ENCODE results near the gene DRC3.
"Not testable (repeated sequence)": the region's sequence is repeated elsewhere in the genome, so short reads cannot be mapped to it uniquely, and the experiment has no call there.

The DRC3 gene

DNA sequence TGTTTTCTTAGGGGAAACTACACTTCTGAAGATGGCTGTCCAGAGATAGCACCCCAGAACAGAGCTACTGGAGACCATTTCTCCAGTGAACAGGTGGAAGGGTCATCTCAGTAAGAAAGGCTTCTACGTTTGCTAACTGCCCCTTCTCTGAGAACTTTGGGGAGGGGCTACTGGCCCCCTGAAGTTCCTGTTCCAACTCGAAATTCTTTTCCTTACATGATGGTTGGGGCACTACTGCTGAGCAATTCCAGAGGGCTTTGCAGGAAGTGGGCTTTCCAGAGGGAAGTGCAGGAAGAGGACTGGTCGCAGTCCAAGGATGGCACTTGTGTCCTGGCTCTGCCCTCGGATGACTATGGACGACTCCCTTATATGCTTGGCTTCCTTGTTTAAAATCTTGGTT, 31.6 kb upstream of the DRC3 start:
- DNase-seq: no peak

DNA sequence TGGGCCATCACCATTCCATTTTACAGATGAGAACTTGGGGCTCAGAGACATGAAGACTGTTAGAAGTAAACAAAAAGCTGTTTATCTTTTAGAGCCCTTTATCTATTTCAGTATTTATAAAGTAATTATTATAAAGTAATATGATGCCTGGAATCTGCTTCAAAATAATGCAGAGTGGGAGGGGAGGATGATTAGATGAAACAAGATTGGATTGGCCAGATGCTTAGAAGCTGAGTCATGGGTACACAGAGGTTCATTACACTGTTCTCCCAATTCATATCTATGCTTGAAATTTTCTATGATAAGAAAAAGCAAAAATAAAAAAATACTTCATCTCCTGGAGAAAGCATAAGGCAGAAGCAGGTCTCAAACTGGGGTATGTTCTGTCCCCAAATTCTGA, 29.8 kb upstream of the DRC3 start:
- no peak for DNase-seq

DNA sequence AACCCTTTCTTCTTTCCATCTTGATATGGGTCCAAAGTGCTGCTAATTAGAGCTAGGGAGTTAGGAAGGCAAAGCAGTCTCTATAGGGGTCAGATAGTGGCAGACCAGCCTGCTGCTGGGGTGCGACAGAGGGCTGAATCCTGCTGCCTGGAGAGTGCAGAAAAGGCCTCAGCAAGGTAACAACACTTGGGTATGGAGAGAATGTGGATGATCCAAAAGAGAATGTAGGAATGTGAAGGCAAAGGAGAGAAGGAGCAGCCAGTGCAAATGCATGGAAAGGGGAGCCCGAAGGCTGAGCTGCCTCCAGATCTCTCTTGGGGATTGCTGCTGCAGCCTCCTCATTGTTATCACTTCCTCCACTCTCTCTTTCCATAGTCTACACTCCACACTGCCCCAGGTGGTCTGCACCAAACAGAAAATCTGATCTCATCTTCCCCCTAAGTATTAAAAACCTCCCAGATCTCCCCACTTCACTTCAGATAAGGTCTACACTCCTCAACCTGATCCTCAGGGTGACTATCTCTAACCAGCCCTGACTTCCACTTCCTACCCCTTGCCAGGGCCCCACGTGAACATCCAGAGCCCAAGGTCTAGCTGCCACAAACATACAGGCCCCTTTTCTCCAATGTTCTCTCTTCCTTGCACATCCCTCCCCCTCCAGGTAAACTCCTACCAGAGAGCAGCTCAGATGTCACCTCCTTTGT, 29.2 kb upstream of the DRC3 start:
- DNase-seq: no peak

DNA sequence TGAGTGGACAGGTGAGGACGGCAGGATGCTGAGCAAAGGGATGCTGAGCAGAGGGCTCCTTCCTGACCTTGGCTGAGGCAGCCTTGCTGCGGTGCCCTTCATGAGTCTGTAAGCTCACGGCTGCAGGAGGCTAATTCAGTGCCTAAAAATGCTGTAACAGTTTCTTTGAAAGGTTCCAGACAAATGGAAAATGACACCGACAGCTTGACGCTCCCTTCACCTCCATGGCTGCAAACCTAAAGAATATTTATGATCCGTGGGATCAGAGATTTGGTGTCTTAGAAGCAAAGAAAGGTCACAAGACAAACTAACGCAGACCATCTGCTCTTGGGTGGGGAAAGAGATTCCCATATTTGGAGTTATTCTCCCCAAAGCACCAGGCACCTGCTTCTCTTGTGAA, 28.4 kb upstream of the DRC3 start:
- DNase-seq: no peak

DNA sequence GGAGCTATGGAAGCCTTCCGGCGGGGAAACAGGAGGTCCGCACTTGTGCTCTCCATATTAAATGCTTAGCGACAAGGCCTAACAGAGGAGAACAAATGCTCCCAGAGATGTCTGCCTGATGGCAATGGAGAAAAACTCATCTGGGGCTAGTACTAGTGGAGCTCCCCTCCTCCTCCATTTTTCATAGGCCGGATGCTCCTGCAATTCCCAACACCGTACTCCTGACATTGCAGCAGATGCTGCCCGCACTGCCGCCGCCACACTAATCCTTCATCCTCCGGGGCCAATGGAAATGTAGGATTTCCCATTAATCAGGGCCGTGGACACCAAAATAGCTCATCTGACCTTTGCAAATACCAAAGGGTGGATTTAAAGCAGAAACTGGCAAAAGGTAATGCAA, 27.9 kb upstream of the DRC3 start:
- DNase-seq: no peak

DNA sequence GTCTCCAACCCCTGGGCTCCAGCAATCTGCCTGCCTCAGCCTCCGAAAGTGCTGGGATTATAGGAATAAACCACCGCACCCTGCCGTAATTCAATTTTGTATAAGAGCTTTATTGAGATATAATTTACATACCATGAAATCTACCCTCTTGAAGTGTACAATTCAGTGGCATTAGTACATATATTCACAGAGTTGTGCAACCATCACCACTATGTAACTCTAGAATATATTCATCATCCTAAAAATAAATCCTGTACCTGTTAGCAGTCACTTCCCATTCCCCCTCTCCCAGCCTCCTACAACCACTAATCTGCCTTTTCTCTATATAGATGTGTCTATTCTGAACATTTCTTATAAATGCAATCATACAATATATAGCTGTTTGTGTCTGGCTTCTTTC, 26.6 kb upstream of the DRC3 start:
- DNase-seq: no peak

DNA sequence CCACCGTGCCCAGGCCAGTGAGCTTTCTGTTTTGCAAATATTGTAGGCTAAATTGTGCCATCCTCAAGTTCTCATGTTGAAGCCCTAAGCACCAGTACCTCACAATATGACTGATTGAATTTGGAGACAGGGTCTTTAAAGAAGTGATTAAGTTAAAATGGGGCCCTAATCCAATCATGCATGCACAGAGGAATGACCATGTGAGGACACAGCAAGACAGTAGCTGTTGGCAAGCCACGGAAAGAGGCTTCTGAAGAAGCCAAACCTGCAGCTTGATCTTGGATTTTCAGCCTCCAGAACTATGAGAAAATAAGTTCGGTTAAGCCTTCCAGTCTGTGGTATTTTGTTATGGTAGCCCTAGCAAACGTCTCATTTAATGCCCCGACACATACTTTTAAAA, 25.4 kb upstream of the DRC3 start:
- no peak for DNase-seq

DNA sequence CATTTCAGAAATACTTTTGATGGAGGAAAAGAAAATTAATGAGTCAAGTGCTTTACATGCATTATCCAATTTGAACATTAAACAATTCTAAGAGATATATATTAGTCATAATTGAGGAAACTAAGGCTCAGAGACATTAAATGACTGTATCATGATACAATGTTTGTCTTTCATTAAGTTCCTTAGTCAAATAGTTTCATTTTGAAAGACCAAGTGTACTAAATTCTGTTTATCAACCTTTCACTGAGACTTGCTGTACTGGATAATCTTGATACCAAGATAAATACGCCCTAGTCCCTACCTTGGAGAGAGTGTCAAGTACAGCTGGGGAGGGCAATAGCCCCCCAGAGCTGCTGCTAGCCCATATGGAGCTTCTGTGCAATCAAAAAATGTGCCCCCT, 24.7 kb upstream of the DRC3 start:
- no peak for DNase-seq

DNA sequence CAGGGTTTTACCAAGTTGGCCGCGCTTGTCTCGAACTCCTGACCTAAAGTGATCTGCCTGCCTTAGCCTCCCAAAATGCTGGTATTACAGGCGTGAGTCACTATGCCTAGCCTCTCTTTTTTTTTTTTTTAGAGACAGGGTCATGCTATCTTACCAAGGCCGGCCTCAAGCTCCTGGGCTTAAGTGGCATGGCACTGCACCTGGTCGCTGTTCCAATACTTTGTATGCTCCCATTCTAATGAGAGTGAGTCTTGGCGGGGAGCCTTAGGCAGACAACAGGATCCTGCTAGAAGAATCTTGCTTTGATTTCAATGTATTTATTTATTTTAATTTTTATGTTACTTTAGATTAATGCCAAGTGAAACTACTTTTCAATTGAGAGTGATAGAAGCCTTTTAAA, 22.3 kb upstream of the DRC3 start:
- DNase-seq: no peak

DNA sequence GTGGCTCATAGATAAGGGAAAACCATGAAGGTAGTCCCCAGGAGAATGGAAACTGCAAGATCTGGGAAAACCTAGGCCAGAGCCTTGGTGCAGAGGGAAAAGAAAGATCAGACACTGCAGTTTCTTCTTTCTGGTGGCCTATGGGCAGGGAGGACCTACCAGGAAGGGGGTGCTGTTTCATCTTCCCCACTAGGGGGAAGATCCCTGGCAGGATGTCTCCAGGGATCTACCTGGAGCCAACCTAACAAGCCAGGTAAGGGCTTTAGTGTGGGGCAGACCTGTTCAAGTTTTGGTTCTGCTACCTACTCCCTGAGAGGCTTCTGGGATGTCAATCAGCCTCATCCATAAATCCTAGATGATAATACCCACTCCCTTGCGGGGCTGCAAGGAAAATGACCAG, 21.9 kb upstream of the DRC3 start:
- no peak for DNase-seq

DNA sequence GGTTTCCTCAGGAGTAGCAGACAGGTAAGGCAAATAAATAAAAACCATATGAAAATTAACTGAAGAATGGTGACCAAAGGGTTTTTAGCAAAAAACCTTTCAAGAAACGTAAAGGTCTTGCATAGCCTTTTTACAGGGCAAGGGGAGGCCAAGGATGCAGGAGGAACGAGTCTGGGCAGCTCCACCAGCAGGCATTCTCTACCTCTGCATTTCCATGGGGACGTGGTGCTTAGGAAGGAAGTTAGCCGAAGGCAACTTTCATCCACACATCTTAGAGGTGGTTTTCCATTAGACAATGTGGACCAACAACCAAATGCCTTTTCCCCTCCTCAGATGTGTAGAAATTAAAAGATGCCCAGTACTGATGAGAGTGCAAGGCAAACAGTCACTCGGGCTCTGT, 21.1 kb upstream of the DRC3 start:
- no peak for DNase-seq

DNA sequence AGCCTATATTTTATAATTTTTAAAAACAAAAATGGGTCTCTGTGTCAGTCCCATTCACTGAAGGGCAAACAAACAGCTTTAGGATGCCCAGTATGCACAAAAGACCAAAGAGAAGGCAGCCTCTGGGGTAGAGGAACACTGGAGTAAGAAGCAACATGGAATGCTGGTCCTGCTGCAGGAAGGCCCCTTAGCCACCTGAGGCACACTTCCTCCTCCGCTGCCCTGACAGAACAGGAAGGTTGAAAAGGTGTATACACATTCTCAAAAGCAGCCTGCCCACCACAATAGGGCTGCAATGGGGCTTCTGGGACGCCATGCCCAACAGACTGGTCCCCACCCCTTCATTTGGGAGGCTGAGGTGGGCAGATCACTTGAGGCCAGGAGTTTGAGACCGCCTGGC, 20.0 kb upstream of the DRC3 start:
- DNase-seq: no peak

DNA sequence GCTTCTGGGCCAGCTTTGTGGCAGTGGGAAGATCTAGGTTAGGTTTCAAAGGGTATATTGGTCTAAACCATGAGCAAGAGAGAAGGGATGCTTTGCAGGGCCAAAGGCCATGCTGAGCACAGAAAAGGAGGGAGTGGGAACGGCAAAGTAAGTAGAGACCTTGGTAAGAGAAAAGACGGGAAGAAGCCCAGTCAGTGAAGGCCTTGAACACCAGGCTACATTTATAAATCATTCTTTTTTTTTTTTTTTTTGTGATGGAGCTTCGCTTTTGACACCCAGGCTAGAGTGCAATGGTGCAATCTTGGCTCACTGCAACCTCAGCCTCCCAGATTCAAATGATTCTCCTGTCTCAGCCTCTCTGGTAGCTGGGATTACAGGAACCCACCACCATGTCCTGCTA, 18.6 kb upstream of the DRC3 start:
- no peak for DNase-seq

DNA sequence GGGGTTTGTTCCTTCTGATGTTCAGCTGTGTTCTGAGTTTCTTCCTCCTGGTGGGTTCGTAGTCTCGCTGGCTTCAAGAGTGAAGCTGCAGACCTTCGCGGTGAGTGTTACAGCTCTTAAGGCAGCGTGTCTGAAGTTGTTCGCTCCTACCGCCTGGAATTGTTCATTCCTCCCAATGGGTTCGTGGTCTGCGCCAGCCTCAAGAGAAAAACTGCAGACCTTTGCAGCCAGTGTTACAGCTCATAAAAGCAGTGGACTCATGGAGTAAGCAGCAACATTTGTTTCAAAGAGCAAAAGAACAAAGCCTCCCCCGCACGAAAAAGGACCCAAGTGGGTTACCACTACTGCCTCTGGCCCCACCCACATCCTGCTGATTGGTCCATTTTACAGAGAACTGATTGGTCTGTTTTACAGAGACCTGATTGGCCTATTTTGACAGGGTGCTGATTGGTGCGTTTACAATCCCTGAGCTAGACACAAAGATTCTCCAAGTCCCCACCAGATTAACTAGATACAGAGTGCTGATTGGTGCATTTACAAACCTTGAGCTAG, 16.8 kb upstream of the DRC3 start:
- DNase-seq: not testable (repeated sequence)

DNA sequence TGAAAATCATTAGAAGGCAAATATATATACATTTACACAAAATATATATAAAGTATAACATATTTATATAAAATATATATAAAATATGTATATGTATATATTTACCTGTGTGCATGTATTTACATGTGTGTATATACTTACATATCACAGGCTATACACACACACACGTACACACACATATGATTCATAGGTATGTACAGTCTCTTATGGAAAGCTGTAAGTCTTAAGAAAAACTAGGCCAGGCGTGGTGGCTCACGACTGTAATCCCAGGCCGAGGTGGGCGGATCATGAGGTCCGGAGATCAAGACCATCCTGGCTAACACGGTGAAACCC, 15.1 kb upstream of the DRC3 start:
- no peak for DNase-seq

DNA sequence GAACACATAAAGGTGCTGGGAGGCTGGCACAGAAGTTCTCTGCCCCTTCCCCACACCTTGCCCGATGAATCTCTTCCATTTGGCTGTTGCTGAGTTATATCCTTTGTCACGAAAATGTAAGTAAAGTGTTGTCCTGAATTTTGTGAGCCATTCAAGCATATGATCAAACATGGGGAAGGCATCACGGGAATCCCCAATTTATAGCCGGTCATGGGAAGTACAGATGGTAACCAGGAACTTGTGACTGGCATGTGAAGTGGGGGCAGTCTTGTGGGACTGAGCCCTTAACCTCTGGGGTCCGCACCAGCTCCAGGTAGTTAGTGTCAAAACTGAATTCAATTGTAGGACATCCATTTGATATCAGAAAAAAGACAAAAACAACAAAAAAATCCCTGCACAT, 13.7 kb upstream of the DRC3 start:
- no peak for DNase-seq

DNA sequence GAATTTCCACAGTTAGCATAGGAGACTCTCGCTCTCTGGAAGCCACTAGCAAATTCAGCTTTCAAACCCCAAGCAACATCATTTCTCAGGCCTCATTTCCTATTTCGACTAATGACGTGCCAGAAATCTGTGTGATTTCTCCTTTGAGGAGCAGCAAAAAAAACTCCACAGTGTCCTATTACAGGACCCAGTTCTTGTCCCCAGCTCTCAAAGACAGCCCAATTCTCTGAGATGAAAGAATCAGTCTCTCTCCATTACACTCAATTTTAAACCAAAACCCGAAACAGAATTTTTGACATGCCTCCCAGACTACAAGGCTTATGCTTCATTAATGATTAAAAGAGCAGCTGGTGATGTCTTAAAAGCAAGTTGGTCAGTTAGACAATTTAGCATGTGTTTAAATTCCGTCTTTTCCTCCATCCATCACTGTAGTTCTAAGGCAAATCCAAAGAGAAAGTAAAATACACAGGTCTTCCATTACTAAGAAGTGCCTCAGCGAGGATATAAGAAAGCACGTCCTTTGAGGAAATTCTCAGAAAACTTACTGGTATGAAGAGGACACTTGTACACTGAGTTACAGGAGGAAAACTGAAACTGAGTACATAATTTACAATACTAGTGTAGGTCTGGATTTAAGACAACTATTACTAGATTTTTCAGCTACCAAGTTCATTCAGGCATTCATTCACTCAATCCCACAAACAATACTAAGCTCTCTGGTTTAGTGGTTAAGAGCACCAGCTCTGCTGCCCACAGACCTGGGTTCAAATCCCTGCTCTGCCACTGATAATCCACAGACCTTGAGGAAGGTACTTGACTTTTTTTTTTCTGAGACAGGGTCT, 12.9 kb upstream of the DRC3 start:
- no peak for DNase-seq

DNA sequence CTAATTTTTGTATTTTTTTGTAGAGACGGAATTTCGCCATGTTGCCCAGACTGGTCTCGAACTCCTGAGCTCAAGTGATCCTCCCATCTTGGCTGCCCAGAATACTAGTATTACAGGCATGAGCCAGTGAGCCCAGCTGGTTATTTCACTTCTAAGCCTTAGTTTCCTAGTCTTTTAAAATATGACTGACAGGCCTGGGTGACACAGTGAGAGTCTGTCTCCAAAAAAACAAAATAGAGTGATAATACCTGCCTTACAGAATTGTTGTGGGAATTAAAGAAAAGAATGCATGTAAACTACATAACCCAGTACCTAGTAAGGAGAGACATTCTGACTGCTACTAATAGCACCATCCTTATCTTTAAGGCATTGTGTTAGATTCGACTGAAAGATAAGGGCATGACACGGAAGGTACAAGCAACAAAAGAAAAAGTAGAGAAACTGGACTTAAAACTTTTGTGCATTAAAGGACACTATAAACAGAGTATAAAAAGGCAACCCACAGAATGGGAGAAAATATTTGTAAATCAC, 12.1 kb upstream of the DRC3 start:
- DNase-seq: no peak

DNA sequence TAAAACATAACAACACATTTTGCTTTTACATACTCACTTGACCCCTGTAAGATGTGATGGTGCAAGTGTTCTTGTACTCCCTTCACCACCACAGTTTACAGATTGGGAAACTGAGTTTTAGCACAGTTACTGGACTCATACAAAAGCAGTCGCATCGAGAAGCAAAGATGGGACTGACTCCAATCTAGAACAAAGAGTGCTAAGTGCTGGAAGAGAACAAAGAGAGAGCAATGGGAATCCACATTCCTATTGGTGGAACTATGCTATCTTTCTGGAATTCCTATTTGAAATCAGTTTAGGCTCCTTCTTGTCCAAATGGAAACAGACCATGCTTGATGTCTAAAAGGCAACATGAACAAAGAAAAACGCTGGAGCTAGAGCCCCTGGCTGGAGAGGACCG, 9.6 kb upstream of the DRC3 start:
- no peak for DNase-seq

DNA sequence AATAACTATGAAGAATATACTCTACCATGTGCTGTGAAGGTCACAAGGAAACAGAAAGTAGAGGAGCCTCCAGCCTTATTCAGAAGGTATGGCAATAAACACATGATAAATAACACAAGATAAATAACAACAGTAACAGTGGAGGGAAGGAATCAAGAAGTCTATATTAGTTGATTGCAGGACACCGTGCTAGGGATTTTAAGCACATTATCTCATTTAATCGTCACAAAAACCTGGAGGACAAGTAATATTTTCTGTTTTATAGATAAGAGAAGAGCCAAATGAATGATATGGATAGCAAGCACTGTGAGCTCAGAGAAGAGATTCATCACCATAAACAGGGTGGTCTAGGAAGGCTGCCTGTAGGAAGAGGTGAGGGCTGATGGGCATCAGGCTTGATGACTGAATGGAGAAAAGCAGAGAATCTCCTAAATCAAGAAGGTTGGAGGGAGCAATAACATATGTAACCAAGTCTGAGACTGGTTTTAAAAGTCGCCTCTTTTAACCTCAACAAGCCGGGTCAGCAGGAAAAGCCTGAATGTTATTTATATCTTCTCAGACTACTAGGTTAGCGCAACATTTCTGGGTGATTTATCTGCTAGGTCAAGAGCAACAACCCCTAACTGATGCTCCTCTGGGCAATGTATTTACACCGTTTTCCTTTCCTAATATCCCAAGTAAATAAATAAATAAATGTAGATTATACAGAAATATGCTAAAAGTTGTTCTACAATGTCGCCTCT, 8.8 kb upstream of the DRC3 start:
- DNase-seq: no peak

DNA sequence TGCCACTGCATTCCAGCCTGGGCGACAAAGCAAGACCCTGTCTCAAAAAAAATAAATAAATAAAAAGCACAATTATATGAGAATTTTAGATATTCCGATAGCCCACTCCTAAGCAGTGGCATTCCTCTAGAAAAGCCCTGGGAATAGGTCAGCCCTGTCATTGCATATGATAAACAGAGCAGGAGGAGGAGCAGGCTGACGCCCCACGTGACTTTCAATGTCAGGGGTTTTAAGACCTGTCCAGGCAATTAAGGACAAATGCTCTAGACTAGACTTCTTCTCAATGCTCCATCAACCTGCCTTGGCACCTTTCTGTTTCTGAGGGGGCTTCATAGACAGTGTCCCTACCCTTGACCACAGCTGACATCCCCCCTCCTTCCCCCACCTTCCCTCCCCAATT, 8.0 kb upstream of the DRC3 start:
- DNase-seq: no peak

DNA sequence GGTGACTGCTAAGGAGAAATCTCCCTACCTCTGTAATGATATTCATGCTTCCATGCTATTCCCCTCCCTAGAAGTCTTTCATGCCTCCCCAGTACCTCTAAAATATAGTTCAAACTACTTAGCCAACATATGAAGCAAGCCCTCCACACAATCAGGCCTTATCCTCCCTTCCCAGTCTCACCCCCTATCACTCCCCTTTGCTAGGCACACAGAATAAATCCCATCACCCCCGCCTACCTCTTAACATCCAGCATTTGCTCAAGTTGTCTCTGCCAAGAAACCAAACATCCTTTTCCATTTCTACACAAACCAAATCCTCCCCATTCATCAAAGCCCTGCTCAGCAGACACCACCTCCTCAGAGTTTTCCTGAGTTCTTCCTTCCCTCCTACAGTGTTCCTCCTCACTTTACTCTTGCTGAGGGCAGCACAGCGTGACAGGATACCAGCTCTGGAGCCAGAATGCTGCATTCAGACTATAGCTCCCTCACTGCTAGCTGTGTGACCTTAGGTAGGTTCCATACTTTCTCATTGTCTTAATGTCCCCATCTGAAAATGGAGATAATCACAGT, 7.4 kb upstream of the DRC3 start:
- DNase-seq: no peak

DNA sequence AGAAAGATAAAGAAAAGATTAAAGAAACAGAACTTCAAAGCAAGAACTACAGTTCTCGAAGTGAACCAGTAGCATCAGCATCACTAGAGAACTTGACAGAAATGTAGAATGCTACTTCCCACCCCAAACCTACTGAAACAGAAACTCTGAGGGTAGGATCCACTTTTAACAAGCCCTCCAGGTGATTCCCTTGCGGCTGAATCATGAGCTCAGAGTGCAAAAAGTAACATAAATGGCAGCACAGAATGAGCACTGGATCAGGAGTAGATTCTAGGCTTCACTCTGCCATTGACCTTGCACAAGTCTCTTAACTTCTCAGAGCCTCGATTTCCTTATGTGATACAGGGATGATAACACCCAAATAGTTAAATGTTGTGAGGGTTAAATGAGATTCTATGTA, 6.3 kb upstream of the DRC3 start:
- DNase-seq: no peak
